ENCODE measurements around the gene AK4.

AK4 gene

GRCh38 chr1:65278376-65279069, 130.5 kb downstream of the AK4 start:
- no peak for DNase-seq (ENCODE audit: low spot score)

GRCh38 chr1:65279070-65279779, 131.2 kb downstream of the AK4 start:
- DNase-seq (ENCODE audit: low spot score): no peak
